Panc1 (cell line): Measurements from ENCODE around the gene MAGI3. TPM values are rescaled to one million over a fixed set of nuclear protein-coding genes. Genes with fewer than 3 reads are reported as not detected.

Experiments
- ATAC-seq: fragments of 200-7000 bp; cut with Tn5 transposase; 2 replicates; pipeline ENCODE4 v1.9.1; 2020; ENCODE audit warnings: mild to moderate bottlenecking, moderate library complexity
- BruUV-seq: library from RNA; stranded (reverse); fragments of 400-500 nt; replicated peaks from 2 replicates; lab custom pipeline; 2021; lab: Mats Ljungman, UMichigan
- CTCF ChIA-PET: fragments of 300-600 bp; sonication (Branson Sonifier 250); formaldehyde crosslinking; loops from one replicate; lab custom pipeline; 2022; ENCODE audit warnings: antibody characterized with exemption; lab: Charles Lee
- POLR2A ChIA-PET: fragments of 300-600 bp; sonication (Branson Sonifier 250); formaldehyde crosslinking; loops from one replicate; lab custom pipeline; 2022; ENCODE audit warnings: antibody characterized with exemption; lab: Charles Lee
- DNase-seq: peaks from one replicate; pipeline ENCODE4 v3.0.0-alpha.2; 2010; ENCODE audit warnings: low read depth, low spot score
- H3K27ac ChIP-seq: 2 replicates; pipeline ENCODE4 v1.5.1; 2011; ENCODE audit warnings: mild to moderate bottlenecking, low read length, inconsistent platforms
- H3K27me3 ChIP-seq: fragments of 200-500 bp; sonication (Bioruptor generic); 2 replicates; pipeline ENCODE4 v1.6.0; 2014; ENCODE audit warnings: low read length, inconsistent platforms; ENCODE audit not compliant: control insufficient read depth, insufficient read depth
- H3K36me3 ChIP-seq: fragments of 200-500 bp; sonication (Bioruptor generic); 2 replicates; pipeline ENCODE4 v1.5.1; 2014; ENCODE audit warnings: inconsistent platforms, mild to moderate bottlenecking, low read length, moderate library complexity; ENCODE audit not compliant: control insufficient read depth, insufficient read depth
- H3K4me1 ChIP-seq: 2 replicates; pipeline ENCODE4 v1.5.1; 2011; ENCODE audit warnings: inconsistent platforms, mild to moderate bottlenecking, low read length, moderate library complexity; ENCODE audit not compliant: control insufficient read depth, insufficient read depth
- H3K4me3 ChIP-seq, 2 experiments: 2 replicates each; pipeline ENCODE4 v1.5.1; 2011 to 2012; ENCODE audit warnings: low read depth in 2 of 2, low read length in 2 of 2, mild to moderate bottlenecking in 2 of 2, inconsistent platforms in 1 of 2, moderate library complexity in 1 of 2
- H3K9me3 ChIP-seq: fragments of 200-500 bp; sonication (Bioruptor generic); 2 replicates; pipeline ENCODE4 v1.5.1; 2014; ENCODE audit warnings: low read depth, mild to moderate bottlenecking, inconsistent platforms, low read length, moderate library complexity; ENCODE audit not compliant: control insufficient read depth, insufficient read depth
- POLR2AphosphoS5 ChIP-seq: IDR thresholded peaks from 2 replicates; pipeline ENCODE4 v1.6.1; 2012; ENCODE audit warnings: mild to moderate bottlenecking, low read depth, low read length, moderate library complexity
- REST ChIP-seq, 2 experiments: IDR thresholded peaks; 2 replicates each; pipeline ENCODE4 v1.6.1; 2011 to 2012; ENCODE audit warnings: low read depth in 2 of 2, control low read depth in 1 of 2, low read length in 1 of 2, mild to moderate bottlenecking in 1 of 2, moderate library complexity in 1 of 2; ENCODE audit not compliant: insufficient read depth in 1 of 2
- SIN3A ChIP-seq: IDR thresholded peaks from 2 replicates; pipeline ENCODE4 v1.6.1; 2012; ENCODE audit warnings: low read depth, mild to moderate bottlenecking, low read length, moderate library complexity, borderline replicate concordance; ENCODE audit not compliant: insufficient read depth
- TCF7L2 ChIP-seq: IDR thresholded peaks from 2 replicates; pipeline ENCODE4 v1.6.1; 2011; ENCODE audit warnings: mild to moderate bottlenecking, low read depth, low read length, inconsistent platforms
- in situ Hi-C: cut with HindIII; loops from 2 replicates; pipeline ENCODE4 v1.10.0; 2016; ENCODE audit warnings: low sequenced_read_pairs, low pct_unique_long_range_greater_than_20kb
- intact Hi-C: fragments of 100-400 bp; cut with micrococcal nuclease; formaldehyde crosslinking; loops from one replicate; pipeline ENCODE4 v1.10.0; 2022; ENCODE audit not compliant: unreplicated experiment
- total RNA-seq: library from RNA; stranded (reverse); gene quantifications from one replicate; pipeline ENCODE4 v1.2.1, GENCODE V29; 2021; ENCODE audit not compliant: unreplicated experiment
- TF ChIP-seq, protein P1 (sequence below): fragments of 450-650 bp; IDR thresholded peaks from 2 replicates; pipeline ENCODE4 v1.5.1; 2017; ENCODE audit warnings: mild to moderate bottlenecking

MAGI3 gene
- total RNA-seq, 1 experiment from 2014 or later = 10.9 TPM

DNA sequence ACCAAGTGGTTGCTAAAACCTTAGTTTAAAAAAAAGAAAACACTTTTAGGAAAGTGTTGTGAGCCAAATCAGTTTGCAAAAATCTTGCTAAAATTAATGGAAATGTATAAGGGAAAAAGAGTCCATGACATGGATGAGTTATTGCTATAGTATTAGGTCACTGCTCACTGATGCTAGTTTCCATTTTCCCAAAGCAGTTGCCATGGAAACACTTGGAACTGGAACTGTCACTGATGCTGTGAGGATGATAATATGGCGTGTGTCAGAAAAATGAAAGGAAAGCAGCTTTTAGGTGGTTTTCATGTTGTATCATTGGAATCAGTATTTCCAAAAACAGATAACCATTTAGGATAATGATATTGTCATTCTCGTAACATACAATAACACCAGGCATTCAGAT is 264.6 kb downstream of the MAGI3 start:
- Histone ChIP-seq H3K36me3 (no peaks in the 10 kb centered on the region), H3K27ac (no peak overlapping the region), H3K9me3 (no peaks in the 10 kb centered on the region), H3K4me1 (no peaks in the 10 kb centered on the region), H3K27me3 (no peaks in the 10 kb centered on the region), H3K4me3 (no peak overlapping the region)
- CTCF ChIA-PET = no interaction called here
- ATAC-seq = no peak
- intact Hi-C loops = no loop called here
- no peak for TF ChIP-seq SIN3A
- no peak for TF ChIP-seq POLR2AphosphoS5
- no peak for TF ChIP-seq TCF7L2
- TF ChIP-seq, protein P1, sequence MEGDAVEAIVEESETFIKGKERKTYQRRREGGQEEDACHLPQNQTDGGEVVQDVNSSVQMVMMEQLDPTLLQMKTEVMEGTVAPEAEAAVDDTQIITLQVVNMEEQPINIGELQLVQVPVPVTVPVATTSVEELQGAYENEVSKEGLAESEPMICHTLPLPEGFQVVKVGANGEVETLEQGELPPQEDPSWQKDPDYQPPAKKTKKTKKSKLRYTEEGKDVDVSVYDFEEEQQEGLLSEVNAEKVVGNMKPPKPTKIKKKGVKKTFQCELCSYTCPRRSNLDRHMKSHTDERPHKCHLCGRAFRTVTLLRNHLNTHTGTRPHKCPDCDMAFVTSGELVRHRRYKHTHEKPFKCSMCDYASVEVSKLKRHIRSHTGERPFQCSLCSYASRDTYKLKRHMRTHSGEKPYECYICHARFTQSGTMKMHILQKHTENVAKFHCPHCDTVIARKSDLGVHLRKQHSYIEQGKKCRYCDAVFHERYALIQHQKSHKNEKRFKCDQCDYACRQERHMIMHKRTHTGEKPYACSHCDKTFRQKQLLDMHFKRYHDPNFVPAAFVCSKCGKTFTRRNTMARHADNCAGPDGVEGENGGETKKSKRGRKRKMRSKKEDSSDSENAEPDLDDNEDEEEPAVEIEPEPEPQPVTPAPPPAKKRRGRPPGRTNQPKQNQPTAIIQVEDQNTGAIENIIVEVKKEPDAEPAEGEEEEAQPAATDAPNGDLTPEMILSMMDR = no peak
- TF ChIP-seq REST (IDR thresholded peaks at IDR 0.05; ENCODE audit: insufficient read depth in 1 of 2, low read depth in 2 of 2, low read length in 1 of 2) = no peak
- POLR2A ChIA-PET = no interaction called here
- in situ Hi-C loops = no loop called here
- no peak for DNase-seq
- BruUV-seq = no TSS peak

- Histone ChIP-seq H3K4me3 (no peak overlapping the region), H3K36me3 (no peaks in the 10 kb centered on the region), H3K4me1 (no peaks in the 10 kb centered on the region), H3K27me3 (no peaks in the 10 kb centered on the region), H3K9me3 (no peaks in the 10 kb centered on the region), H3K27ac (no peak overlapping the region)
- ChIA-PET POLR2A (no interaction called here), CTCF (no interaction called here)
- intact Hi-C loops = no loop called here
- in situ Hi-C loops = no loop called here
- TF ChIP-seq SIN3A (no peak), POLR2AphosphoS5 (no peak)
- DNase-seq = no peak
- ATAC-seq = no peak
- BruUV-seq = no TSS peak
These were observed 266.8 kb downstream of the MAGI3 start for GRCh38 chr1:113657126-113657525.

DNA sequence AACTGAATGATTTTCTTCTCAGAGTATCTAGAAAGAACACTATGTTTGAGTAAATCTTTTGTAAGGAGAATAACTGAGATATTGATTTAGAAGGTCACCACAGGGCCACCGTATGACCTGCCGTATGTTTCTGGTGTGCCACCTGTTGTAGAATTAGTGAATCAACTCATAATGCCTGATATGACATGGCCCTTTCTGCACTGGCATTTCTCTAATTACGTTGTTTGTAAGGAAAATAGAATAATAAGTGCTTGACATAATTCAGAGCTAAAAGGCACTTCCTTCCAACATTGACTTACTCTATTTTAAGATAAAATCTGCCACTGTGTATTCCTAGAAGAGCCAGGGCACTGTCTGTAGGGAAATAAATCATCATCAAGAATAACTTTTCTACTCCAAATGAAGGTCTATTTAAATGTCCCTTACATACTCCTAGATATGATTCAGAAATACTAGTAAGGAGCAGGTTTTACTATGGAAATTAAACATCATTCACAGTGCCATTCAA is 267.3 kb downstream of the MAGI3 start:
- intact Hi-C loops (no loop called here), in situ Hi-C loops (no loop called here)
- no peaks in the 10 kb centered on the region for H3K9me3 ChIP-seq
- ATAC-seq (no peak), DNase-seq (no peak)
- H3K27ac ChIP-seq = no peak overlapping the region
- CTCF ChIA-PET = no interaction called here
- POLR2A ChIA-PET = no interaction called here
- BruUV-seq = no TSS peak
- no peaks in the 10 kb centered on the region for H3K4me1 ChIP-seq
- H3K27me3 ChIP-seq = no peaks in the 10 kb centered on the region
- TF ChIP-seq POLR2AphosphoS5 (no peak), REST (IDR thresholded peaks at IDR 0.05; ENCODE audit: insufficient read depth in 1 of 2, low read depth in 2 of 2, low read length in 1 of 2) (no peak)
- TF ChIP-seq, protein P1 = no peak
- no peak overlapping the region for H3K4me3 ChIP-seq
- H3K36me3 ChIP-seq = no peaks in the 10 kb centered on the region
